ENCODE measurements around the gene ZEB1. TPM values are rescaled to one million over a fixed set of nuclear protein-coding genes. Genes with fewer than 3 reads are reported as not detected.

ZEB1 gene
- total and polyA plus RNA-seq, 12 donors = 10.6 to 125 (median 96.4) TPM

DNA sequence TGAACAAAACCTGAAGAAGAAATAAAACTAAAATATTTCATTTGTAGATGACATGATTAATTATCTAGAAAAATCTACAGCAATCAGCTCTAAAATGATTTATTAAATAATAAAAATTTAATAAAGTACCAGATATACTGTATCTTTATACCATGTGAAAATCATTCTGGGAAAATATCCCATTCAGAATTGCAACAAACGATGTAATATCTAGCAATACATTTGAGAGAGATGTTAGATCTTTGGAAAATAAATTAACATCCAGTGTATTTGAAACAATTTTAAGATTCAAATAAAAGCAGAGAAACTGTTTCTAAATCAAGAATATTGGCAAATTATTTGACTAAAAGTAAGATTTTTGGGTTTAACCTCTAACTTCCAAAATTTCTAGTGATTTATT, 62.2 kb downstream of the ZEB1 start:
- Histone ChIP-seq H3K27ac (no peak overlapping the region), H3K27me3 (no peaks in the 10 kb centered on the region), H3K4me3 (no peak overlapping the region), H3K4me1 (peaks cover 0 to 42% (median 6%) of the 10 kb centered on the region in 9 donors), H3K36me3 (no peaks in the 10 kb centered on the region), H3K9me3 (no peaks in the 10 kb centered on the region)
- WGBS, 2 donors = 82 to 83% methylated on average over 1 of the region's 1 CpG
- DNase-seq (no peak), ATAC-seq (no peak)
- intact Hi-C loops (cut with DNase I) = loop anchor here in 1 of 10 donors (10.0 kb wide), 1 partner anchor 74 kb away; no protein-coding TSS in a partner anchor
- TF ChIP-seq, protein P1, sequence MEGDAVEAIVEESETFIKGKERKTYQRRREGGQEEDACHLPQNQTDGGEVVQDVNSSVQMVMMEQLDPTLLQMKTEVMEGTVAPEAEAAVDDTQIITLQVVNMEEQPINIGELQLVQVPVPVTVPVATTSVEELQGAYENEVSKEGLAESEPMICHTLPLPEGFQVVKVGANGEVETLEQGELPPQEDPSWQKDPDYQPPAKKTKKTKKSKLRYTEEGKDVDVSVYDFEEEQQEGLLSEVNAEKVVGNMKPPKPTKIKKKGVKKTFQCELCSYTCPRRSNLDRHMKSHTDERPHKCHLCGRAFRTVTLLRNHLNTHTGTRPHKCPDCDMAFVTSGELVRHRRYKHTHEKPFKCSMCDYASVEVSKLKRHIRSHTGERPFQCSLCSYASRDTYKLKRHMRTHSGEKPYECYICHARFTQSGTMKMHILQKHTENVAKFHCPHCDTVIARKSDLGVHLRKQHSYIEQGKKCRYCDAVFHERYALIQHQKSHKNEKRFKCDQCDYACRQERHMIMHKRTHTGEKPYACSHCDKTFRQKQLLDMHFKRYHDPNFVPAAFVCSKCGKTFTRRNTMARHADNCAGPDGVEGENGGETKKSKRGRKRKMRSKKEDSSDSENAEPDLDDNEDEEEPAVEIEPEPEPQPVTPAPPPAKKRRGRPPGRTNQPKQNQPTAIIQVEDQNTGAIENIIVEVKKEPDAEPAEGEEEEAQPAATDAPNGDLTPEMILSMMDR (IDR thresholded peaks at IDR 0.05) = no peak

DNA sequence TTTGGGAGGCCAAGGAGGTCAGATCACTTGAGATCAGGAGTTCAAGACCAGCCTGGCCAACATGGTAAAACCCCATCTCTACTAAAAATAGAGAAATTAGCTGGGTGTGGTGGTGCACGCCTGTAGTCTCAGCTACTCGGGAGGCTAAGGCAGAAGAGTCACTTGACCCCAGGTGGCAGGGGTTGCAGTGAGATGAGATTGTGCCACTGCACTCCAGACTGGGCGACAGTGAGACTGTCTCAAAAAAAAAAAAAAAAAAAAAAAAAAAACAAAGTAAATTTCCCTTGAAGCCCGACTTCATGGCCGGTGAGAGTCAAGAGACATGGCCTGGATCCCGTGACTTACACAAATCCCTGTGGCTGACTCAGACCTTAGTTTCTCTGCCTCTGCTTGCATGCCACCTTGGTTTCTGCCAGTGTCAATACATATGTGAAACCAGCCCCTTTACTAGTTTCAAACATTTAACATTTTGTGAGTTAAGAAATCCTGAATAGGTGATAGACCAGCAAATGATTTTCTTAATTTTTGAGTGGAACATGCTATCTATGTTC, 62.8 kb downstream of the ZEB1 start:
- no peak overlapping the region for H3K4me3 ChIP-seq
- 88 to 89% methylated on average over 6 of the region's 6 CpGs for whole genome bisulfite sequencing, 2 donors

DNA sequence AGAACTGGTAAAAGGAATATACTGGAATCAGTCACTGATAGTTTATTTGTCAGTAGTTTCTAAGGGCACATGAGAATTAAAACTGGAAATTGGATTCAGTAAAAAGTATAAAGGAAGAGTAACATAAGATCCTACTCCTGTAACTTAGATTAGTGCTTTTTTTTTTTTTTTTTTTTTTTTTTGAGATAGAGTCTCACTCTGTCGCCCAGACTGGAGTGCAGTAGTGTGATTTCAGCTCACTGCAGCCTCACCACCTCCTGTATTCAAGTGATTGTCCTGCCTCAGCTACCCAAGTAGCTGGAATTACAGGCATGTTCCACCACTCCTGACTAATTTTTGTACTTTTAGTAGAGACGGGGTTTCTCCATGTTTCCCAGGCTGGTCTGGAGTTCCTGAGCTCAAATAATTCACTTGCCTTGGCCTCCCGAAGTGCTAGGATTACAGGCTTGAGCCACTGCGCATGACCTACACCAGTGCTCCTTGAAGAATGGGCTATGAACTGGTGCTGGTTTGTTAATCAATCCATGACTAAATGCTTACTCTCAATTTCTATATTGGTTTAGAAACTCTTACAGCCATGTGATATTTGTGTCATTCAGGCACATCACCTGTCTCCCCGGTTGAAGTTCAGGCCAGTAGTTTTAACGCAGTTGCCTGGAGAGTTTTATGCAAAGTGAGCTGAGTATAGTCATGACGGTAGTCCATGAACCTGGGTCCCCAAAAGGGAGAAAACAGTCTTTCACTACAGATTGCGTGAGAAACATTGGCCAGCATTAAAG, 65.0 kb downstream of the ZEB1 start:
- Histone ChIP-seq H3K27me3 (no peaks in the 10 kb centered on the region), H3K36me3 (peaks cover 0 to 23% (median 4%) of the 10 kb centered on the region in 9 donors), H3K27ac (no peak overlapping the region), H3K4me1 (peaks cover 0 to 45% (median 6%) of the 10 kb centered on the region in 9 donors), H3K4me3 (no peak overlapping the region), H3K9me3 (no peaks in the 10 kb centered on the region)
- WGBS, 2 donors = 90 to 93% methylated on average over 8 of the region's 8 CpGs
- intact Hi-C loops (cut with DNase I) = loop anchor here in 1 of 10 donors (10.0 kb wide), 1 partner anchor 71 kb away; no protein-coding TSS in a partner anchor
- TF ChIP-seq, protein P1 (IDR thresholded peaks at IDR 0.05) = no peak
- DNase-seq = no peak
- peak in 1 of 8 donors; percentile 51 for ATAC-seq

More for the DNA sequence above, 62.8 kb downstream of the ZEB1 start:
- Histone ChIP-seq H3K36me3 (peaks cover 0 to 1% (median 0%) of the 10 kb centered on the region in 9 donors), H3K9me3 (no peaks in the 10 kb centered on the region), H3K4me1 (peaks cover 0 to 41% (median 6%) of the 10 kb centered on the region in 9 donors), H3K27me3 (no peaks in the 10 kb centered on the region), H3K27ac (no peak overlapping the region)
- TF ChIP-seq, protein P1 (IDR thresholded peaks at IDR 0.05) = no peak
- no peak for DNase-seq
- intact Hi-C loops (cut with DNase I) = loop anchor here in 1 of 10 donors (10.0 kb wide), 1 partner anchor 73 kb away; no protein-coding TSS in a partner anchor
- ATAC-seq = no peak

DNA sequence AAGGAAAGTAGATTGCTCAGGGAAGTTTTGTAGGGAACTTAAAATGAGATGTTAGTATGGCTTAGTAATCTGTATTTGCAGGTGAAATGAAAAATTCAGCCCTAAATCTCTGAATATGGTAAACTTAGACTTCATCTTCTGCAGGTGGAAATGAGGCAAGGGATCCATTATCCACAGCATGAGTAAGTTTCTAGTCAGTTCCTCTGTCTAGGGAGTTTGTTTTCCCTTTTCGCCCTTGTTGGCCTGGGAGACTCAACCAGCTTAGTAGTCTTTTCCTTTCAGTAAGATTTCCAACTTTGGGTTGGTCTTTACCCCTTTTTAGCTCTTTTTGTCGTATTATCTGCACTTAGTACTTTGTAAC, 65.6 kb downstream of the ZEB1 start:
- ATAC-seq (peak in 1 of 8 donors; percentile 35), DNase-seq (no peak)
- H3K27ac ChIP-seq = no peak overlapping the region
- peaks cover 0 to 44% (median 6%) of the 10 kb centered on the region in 9 donors for H3K4me1 ChIP-seq
- H3K4me3 ChIP-seq = no peak overlapping the region
- H3K36me3 ChIP-seq = peaks cover 0 to 29% (median 6%) of the 10 kb centered on the region in 9 donors
- H3K27me3 ChIP-seq = no peaks in the 10 kb centered on the region
- no peaks in the 10 kb centered on the region for H3K9me3 ChIP-seq
- WGBS, 2 donors = 69 to 88% methylated on average over 2 of the region's 2 CpGs
- intact Hi-C loops (cut with DNase I) = loop anchor here in 1 of 10 donors (10.0 kb wide), 1 partner anchor 70 kb away; no protein-coding TSS in a partner anchor
- TF ChIP-seq, protein P1 (IDR thresholded peaks at IDR 0.05) = no peak

All from heart right ventricle (tissue), 16 donors.